HEK293 (cell line): ENCODE results near the gene PRR19.
A peak's percentile ranks its signal among the peaks of the same experiment; 100 is the strongest.

ENCODE experiments used
- GLI2 ChIP-seq: fragments of 450-650 bp; formaldehyde crosslinking; IDR thresholded peaks from 2 replicates; pipeline ENCODE4; 2017; ENCODE audit warnings: missing biosample characterization, missing genetic modification characterization, low read depth, borderline replicate concordance
- HOXD13 ChIP-seq: sonication (generic); formaldehyde crosslinking; IDR thresholded peaks from 2 replicates; pipeline ENCODE4 v1.8.0; 2022; ENCODE audit warnings: missing genetic modification reagents, borderline replicate concordance
- KLF16 ChIP-seq: fragments of 450-650 bp; formaldehyde crosslinking; IDR thresholded peaks from 2 replicates; pipeline ENCODE4 v1.5.1; 2017; ENCODE audit warnings: missing biosample characterization, missing genetic modification characterization
- MYNN ChIP-seq: fragments of 450-650 bp; formaldehyde crosslinking; IDR thresholded peaks from 2 replicates; pipeline ENCODE4 v1.5.1; 2016; ENCODE audit warnings: missing biosample characterization, missing genetic modification characterization, borderline replicate concordance
- PRDM1 ChIP-seq: fragments of 450-650 bp; formaldehyde crosslinking; IDR thresholded peaks from 2 replicates; pipeline ENCODE4; 2016; ENCODE audit warnings: missing biosample characterization, missing genetic modification characterization
- REPIN1 ChIP-seq: fragments of 450-650 bp; formaldehyde crosslinking; IDR thresholded peaks from 2 replicates; pipeline ENCODE4 v1.5.1; 2017; ENCODE audit warnings: missing biosample characterization, missing genetic modification characterization, low read depth
- SETDB1 ChIP-seq: IDR thresholded peaks from one replicate; pipeline ENCODE4 v1.6.1; 2017; ENCODE audit warnings: mild to moderate bottlenecking, low read length, moderate library complexity, mixed read lengths; ENCODE audit not compliant: insufficient read length
- SP3 ChIP-seq: fragments of 450-650 bp; formaldehyde crosslinking; IDR thresholded peaks from 2 replicates; pipeline ENCODE4 v1.5.1; 2016; ENCODE audit warnings: missing biosample characterization, missing genetic modification characterization
- ZBTB20 ChIP-seq: fragments of 450-650 bp; formaldehyde crosslinking; IDR thresholded peaks from 2 replicates; pipeline ENCODE4 v1.5.1; 2016; ENCODE audit warnings: missing biosample characterization, missing genetic modification characterization
- ZFP3 ChIP-seq: fragments of 450-650 bp; formaldehyde crosslinking; IDR thresholded peaks from 2 replicates; pipeline ENCODE4 v1.5.1; 2016; ENCODE audit warnings: low read depth, missing biosample characterization, missing genetic modification characterization
- ZNF10 ChIP-seq: fragments of 450-650 bp; formaldehyde crosslinking; IDR thresholded peaks from 2 replicates; pipeline ENCODE4 v1.5.1; 2017; ENCODE audit warnings: missing biosample characterization, missing genetic modification characterization
- ZNF121 ChIP-seq: fragments of 450-650 bp; formaldehyde crosslinking; IDR thresholded peaks from 2 replicates; pipeline ENCODE4 v1.5.1; 2016; ENCODE audit warnings: missing biosample characterization, missing genetic modification characterization
- ZNF132 ChIP-seq: fragments of 450-650 bp; formaldehyde crosslinking; IDR thresholded peaks from 2 replicates; pipeline ENCODE4 v1.5.1; 2017; ENCODE audit warnings: missing biosample characterization, missing genetic modification characterization, borderline replicate concordance
- ZNF133 ChIP-seq: fragments of 450-650 bp; formaldehyde crosslinking; IDR thresholded peaks from 2 replicates; pipeline ENCODE4 v1.5.1; 2016; ENCODE audit warnings: missing biosample characterization, missing genetic modification characterization
- ZNF175 ChIP-seq: fragments of 450-650 bp; formaldehyde crosslinking; IDR thresholded peaks from 2 replicates; pipeline ENCODE4 v1.5.1; 2016; ENCODE audit warnings: missing biosample characterization, missing genetic modification characterization
- ZNF548 ChIP-seq: fragments of 450-650 bp; formaldehyde crosslinking; IDR thresholded peaks from 2 replicates; pipeline ENCODE4 v1.5.1; 2016; ENCODE audit warnings: missing biosample characterization, missing genetic modification characterization
- ZNF549 ChIP-seq: fragments of 450-650 bp; IDR thresholded peaks from 2 replicates; pipeline ENCODE4 v1.5.1; 2018; ENCODE audit warnings: missing biosample characterization, missing genetic modification characterization, mild to moderate bottlenecking, inconsistent platforms, moderate library complexity
- ZNF558 ChIP-seq: fragments of 450-650 bp; formaldehyde crosslinking; IDR thresholded peaks from 2 replicates; pipeline ENCODE4 v1.5.1; 2016; ENCODE audit warnings: missing biosample characterization, missing genetic modification characterization
- ZNF571 ChIP-seq: fragments of 450-650 bp; formaldehyde crosslinking; IDR thresholded peaks from 2 replicates; pipeline ENCODE4 v1.5.0; 2017; ENCODE audit warnings: missing biosample characterization, missing genetic modification characterization
- ZNF76 ChIP-seq: fragments of 450-650 bp; formaldehyde crosslinking; IDR thresholded peaks from 2 replicates; pipeline ENCODE4; 2016; ENCODE audit warnings: low read depth, missing biosample characterization, missing genetic modification characterization, borderline replicate concordance
- ZSCAN30 ChIP-seq: fragments of 450-650 bp; IDR thresholded peaks from 2 replicates; pipeline ENCODE4 v1.5.1; 2018; ENCODE audit warnings: missing biosample characterization, mild to moderate bottlenecking, missing genetic modification characterization, moderate library complexity
- TF ChIP-seq, protein P1 (sequence below): fragments of 450-650 bp; formaldehyde crosslinking; IDR thresholded peaks from 2 replicates; pipeline ENCODE4 v1.5.1; 2017; ENCODE audit warnings: missing biosample characterization, missing genetic modification characterization
- TF ChIP-seq, protein P2 (sequence below): fragments of 450-650 bp; formaldehyde crosslinking; optimal IDR thresholded peaks from 2 replicates; pipeline ENCODE3; 2016; ENCODE audit warnings: missing biosample characterization, mild to moderate bottlenecking, missing genetic modification characterization
- TF ChIP-seq, protein P3 (sequence below): sonication (generic); formaldehyde crosslinking; IDR thresholded peaks from 2 replicates; pipeline ENCODE4 v1.8.1; 2022; ENCODE audit warnings: mild to moderate bottlenecking, moderate library complexity, missing genetic modification reagents
- TF ChIP-seq, protein P4 (sequence below): fragments of 450-650 bp; formaldehyde crosslinking; IDR thresholded peaks from 2 replicates; pipeline ENCODE4 v1.5.0; 2017; ENCODE audit warnings: missing biosample characterization, missing genetic modification characterization, borderline replicate concordance
- TF ChIP-seq, protein P5 (sequence below): fragments of 450-650 bp; formaldehyde crosslinking; IDR thresholded peaks from 2 replicates; pipeline ENCODE4 v1.5.1; 2016; ENCODE audit warnings: missing biosample characterization, missing genetic modification characterization
- TF ChIP-seq, protein P6 (sequence below): fragments of 450-650 bp; IDR thresholded peaks from 2 replicates; pipeline ENCODE4 v1.5.1; 2018; ENCODE audit warnings: missing biosample characterization, missing genetic modification characterization
- TF ChIP-seq, protein P7 (sequence below): fragments of 450-650 bp; IDR thresholded peaks from 2 replicates; pipeline ENCODE4 v1.5.1; 2018; ENCODE audit warnings: missing biosample characterization, mild to moderate bottlenecking, missing genetic modification characterization

PRR19 gene

DNA sequence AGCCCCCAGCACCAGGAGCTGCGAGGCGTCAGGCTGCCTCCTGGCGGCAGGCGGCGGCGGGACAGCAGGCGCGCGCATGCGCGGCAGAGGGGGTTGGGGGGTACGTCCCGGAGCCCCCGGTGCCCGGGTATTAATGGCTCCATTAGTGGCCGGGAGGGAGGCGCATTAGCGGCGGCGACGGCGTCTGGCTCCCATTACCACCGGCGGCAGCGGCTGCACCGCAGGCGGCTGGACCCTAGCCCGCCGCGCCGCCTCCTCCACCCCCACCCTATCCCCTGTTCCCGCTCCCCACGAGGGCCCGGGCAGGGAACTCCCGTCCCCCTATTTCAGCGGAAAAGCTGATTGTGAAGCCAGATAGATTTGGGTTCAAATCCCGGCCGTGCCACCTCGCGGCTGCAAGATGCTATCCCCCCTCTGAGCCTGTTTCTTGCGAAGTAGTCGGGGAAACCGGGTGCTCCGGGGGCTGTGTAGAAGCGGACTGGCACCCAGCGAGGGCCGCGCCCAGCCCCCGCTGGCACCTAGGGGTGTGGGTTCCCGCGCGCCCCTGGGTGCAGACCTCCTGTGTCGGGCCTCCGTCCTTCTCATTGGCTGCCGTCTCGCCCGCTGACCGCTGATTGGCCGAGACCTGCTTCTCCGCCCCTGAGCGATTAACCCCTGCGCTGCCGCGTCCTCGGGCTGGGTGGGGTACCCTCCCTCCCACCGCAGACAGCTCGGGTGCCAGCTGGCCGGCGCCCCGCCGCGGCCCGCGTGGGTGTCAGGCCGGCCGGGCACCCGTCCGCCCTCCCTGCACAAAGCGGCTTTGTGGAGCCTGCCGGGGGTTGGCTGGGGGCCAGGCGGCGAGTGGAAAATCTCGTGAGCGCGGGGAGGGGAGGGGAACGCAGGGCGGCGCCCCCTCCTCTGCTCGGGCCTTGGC, 21.8 kb upstream of the PRR19 start (continued):
- no peak for TF ChIP-seq ZNF175 (tag by site-specific recombination)
- TF ChIP-seq, protein P1, sequence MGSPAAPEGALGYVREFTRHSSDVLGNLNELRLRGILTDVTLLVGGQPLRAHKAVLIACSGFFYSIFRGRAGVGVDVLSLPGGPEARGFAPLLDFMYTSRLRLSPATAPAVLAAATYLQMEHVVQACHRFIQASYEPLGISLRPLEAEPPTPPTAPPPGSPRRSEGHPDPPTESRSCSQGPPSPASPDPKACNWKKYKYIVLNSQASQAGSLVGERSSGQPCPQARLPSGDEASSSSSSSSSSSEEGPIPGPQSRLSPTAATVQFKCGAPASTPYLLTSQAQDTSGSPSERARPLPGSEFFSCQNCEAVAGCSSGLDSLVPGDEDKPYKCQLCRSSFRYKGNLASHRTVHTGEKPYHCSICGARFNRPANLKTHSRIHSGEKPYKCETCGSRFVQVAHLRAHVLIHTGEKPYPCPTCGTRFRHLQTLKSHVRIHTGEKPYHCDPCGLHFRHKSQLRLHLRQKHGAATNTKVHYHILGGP = no peak
- TF ChIP-seq ZNF132 (tag by site-specific recombination) = no peak
- peak; percentile 82 for TF ChIP-seq ZSCAN30
- TF ChIP-seq ZNF76 = peak; percentile 64
- TF ChIP-seq SETDB1 = no peak
- TF ChIP-seq ZNF133 = no peak
- no peak for TF ChIP-seq ZNF571 (tag by site-specific recombination)
- no peak for TF ChIP-seq ZNF558 (tag by site-specific recombination)
- TF ChIP-seq SP3 (tag by site-specific recombination) = peak; percentile 92
- no peak for TF ChIP-seq HOXD13 (CRISPR knock-in tag)
- TF ChIP-seq, protein P2, sequence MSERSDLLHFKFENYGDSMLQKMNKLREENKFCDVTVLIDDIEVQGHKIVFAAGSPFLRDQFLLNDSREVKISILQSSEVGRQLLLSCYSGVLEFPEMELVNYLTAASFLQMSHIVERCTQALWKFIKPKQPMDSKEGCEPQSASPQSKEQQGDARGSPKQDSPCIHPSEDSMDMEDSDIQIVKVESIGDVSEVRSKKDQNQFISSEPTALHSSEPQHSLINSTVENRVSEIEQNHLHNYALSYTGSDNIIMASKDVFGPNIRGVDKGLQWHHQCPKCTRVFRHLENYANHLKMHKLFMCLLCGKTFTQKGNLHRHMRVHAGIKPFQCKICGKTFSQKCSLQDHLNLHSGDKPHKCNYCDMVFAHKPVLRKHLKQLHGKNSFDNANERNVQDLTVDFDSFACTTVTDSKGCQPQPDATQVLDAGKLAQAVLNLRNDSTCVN (tag by site-specific recombination) = peak; percentile 93
- TF ChIP-seq, protein P3, sequence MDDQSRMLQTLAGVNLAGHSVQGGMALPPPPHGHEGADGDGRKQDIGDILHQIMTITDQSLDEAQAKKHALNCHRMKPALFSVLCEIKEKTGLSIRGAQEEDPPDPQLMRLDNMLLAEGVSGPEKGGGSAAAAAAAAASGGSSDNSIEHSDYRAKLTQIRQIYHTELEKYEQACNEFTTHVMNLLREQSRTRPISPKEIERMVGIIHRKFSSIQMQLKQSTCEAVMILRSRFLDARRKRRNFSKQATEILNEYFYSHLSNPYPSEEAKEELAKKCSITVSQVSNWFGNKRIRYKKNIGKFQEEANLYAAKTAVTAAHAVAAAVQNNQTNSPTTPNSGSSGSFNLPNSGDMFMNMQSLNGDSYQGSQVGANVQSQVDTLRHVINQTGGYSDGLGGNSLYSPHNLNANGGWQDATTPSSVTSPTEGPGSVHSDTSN (CRISPR knock-in tag) = no peak; the same call in 1 of the 2 replicates
- TF ChIP-seq, protein P4, sequence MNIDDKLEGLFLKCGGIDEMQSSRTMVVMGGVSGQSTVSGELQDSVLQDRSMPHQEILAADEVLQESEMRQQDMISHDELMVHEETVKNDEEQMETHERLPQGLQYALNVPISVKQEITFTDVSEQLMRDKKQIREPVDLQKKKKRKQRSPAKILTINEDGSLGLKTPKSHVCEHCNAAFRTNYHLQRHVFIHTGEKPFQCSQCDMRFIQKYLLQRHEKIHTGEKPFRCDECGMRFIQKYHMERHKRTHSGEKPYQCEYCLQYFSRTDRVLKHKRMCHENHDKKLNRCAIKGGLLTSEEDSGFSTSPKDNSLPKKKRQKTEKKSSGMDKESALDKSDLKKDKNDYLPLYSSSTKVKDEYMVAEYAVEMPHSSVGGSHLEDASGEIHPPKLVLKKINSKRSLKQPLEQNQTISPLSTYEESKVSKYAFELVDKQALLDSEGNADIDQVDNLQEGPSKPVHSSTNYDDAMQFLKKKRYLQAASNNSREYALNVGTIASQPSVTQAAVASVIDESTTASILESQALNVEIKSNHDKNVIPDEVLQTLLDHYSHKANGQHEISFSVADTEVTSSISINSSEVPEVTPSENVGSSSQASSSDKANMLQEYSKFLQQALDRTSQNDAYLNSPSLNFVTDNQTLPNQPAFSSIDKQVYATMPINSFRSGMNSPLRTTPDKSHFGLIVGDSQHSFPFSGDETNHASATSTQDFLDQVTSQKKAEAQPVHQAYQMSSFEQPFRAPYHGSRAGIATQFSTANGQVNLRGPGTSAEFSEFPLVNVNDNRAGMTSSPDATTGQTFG (tag by site-specific recombination) = no peak
- no peak for TF ChIP-seq REPIN1 (tag by site-specific recombination)
- 0 out of 2 replicates have a peak, but pooled peaks have one; percentile 11 for TF ChIP-seq MYNN
- no peak for TF ChIP-seq ZNF121 (tag by site-specific recombination)
- no peak for TF ChIP-seq ZNF548
- peak; percentile 89 for TF ChIP-seq KLF16 (tag by site-specific recombination)
- TF ChIP-seq, protein P5, sequence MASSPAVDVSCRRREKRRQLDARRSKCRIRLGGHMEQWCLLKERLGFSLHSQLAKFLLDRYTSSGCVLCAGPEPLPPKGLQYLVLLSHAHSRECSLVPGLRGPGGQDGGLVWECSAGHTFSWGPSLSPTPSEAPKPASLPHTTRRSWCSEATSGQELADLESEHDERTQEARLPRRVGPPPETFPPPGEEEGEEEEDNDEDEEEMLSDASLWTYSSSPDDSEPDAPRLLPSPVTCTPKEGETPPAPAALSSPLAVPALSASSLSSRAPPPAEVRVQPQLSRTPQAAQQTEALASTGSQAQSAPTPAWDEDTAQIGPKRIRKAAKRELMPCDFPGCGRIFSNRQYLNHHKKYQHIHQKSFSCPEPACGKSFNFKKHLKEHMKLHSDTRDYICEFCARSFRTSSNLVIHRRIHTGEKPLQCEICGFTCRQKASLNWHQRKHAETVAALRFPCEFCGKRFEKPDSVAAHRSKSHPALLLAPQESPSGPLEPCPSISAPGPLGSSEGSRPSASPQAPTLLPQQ (tag by site-specific recombination) = peak; percentile 89
- TF ChIP-seq, protein P6, sequence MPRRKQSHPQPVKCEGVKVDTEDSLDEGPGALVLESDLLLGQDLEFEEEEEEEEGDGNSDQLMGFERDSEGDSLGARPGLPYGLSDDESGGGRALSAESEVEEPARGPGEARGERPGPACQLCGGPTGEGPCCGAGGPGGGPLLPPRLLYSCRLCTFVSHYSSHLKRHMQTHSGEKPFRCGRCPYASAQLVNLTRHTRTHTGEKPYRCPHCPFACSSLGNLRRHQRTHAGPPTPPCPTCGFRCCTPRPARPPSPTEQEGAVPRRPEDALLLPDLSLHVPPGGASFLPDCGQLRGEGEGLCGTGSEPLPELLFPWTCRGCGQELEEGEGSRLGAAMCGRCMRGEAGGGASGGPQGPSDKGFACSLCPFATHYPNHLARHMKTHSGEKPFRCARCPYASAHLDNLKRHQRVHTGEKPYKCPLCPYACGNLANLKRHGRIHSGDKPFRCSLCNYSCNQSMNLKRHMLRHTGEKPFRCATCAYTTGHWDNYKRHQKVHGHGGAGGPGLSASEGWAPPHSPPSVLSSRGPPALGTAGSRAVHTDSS (tag by site-specific recombination) = no peak; the same call in 1 of the 2 replicates
- no peak for TF ChIP-seq ZNF10 (tag by site-specific recombination)
- TF ChIP-seq ZNF549 (tag by site-specific recombination) = no peak
- no peak for TF ChIP-seq ZFP3 (tag by site-specific recombination)
- TF ChIP-seq, protein P7, sequence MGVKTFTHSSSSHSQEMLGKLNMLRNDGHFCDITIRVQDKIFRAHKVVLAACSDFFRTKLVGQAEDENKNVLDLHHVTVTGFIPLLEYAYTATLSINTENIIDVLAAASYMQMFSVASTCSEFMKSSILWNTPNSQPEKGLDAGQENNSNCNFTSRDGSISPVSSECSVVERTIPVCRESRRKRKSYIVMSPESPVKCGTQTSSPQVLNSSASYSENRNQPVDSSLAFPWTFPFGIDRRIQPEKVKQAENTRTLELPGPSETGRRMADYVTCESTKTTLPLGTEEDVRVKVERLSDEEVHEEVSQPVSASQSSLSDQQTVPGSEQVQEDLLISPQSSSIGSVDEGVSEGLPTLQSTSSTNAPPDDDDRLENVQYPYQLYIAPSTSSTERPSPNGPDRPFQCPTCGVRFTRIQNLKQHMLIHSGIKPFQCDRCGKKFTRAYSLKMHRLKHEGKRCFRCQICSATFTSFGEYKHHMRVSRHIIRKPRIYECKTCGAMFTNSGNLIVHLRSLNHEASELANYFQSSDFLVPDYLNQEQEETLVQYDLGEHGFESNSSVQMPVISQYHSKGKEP = peak; percentile 78
- no peak for TF ChIP-seq GLI2 (tag by site-specific recombination)
- peak; percentile 82 for TF ChIP-seq ZBTB20 (tag by site-specific recombination)
- no peak; the same call in 1 of the 2 replicates for TF ChIP-seq PRDM1 (tag by site-specific recombination)
